GM13977 (cell line): ENCODE results near the gene ZNF324B.
"Not testable (repeated sequence)": the region's sequence is repeated elsewhere in the genome, so short reads cannot be mapped to it uniquely, and the experiment has no call there.

Source experiments
- DNase-seq: peaks from one replicate; pipeline ENCODE4 v3.0.0; 2012; ENCODE audit warnings: low spot score
- CTCF ChIP-seq: IDR thresholded peaks from 2 replicates; pipeline ENCODE4 v1.5.1; 2012; ENCODE audit warnings: mild to moderate bottlenecking, control low read depth; ENCODE audit not compliant: insufficient read depth; ENCODE audit errors: extremely low read depth, missing control alignments
- in situ Hi-C: fragments of 300-500 bp; cut with MboI; formaldehyde crosslinking; loops from one replicate; pipeline ENCODE4 v1.12.0; 2022; ENCODE audit warnings: low sequenced_read_pairs, low pct_unique_long_range_greater_than_20kb, mixed read lengths, inconsistent platforms; ENCODE audit not compliant: unreplicated experiment

The ZNF324B gene

GRCh38 chr19:58451358-58452101 is at the start of gene ZNF324B:
TSS of gene ZNF324B (plus strand) at chr19:58451622. CDS start at chr19:58453702, 2,080 bp downstream.
- DNase-seq, result peak; percentile 98
- in situ Hi-C loops, result no loop called here
- TF ChIP-seq CTCF, result no peak

GRCh38 chr19:58401840-58402421 is 49.5 kb upstream of the ZNF324B start:
- TF ChIP-seq CTCF, result no peak
- DNase-seq, result no peak
- in situ Hi-C loops, result no loop called here

GRCh38 chr19:58403920-58404478 is 47.4 kb upstream of the ZNF324B start:
- DNase-seq, in situ Hi-C loops: not testable (repeated sequence)

- peak; percentile 23 for TF ChIP-seq CTCF
- DNase-seq, result no peak
- in situ Hi-C loops, result no loop called here
These were observed 44.4 kb upstream of the ZNF324B start for GRCh38 chr19:58406818-58407657.

- TF ChIP-seq CTCF, result no peak
- no peak for DNase-seq
- in situ Hi-C loops, result no loop called here
These were observed 43.7 kb upstream of the ZNF324B start for GRCh38 chr19:58407658-58408151.

- TF ChIP-seq CTCF, result peak; percentile 21
- peak; percentile 97 for DNase-seq
- in situ Hi-C loops, result no loop called here
These were observed 43.0 kb upstream of the ZNF324B start, which contains the start of gene ZNF584 for GRCh38 chr19:58408152-58409009. TSS of gene ZNF584 (plus strand) at chr19:58408649. CDS start at chr19:58409148, 499 bp downstream.
